G401 (cell line): ENCODE measurements around the gene OLR1. TPM values are rescaled to one million over a fixed set of nuclear protein-coding genes. Genes with fewer than 3 reads are reported as not detected.

Experiments
- DNase-seq: peaks from one replicate; pipeline ENCODE4 v3.0.0-alpha.2; 2015; ENCODE audit warnings: low spot score
- in situ Hi-C: cut with HindIII; loops from 2 replicates; pipeline ENCODE4 v1.10.0; 2016; ENCODE audit warnings: low sequenced_read_pairs, mixed read lengths
- total RNA-seq: library from RNA; depleted of rRNA; stranded (reverse); fragments of >200 nt; shearing (Covaris generic); gene quantifications from 2 replicates; pipeline ENCODE4 v1.2.3, GENCODE V29; 2014; rRNA removed

Gene OLR1
- total RNA-seq, 1 experiment from 2014 or later: 4.3 TPM

- in situ Hi-C loops: no loop called here
Observed at GRCh38 chr12:10115890-10116289, 56.0 kb downstream of the OLR1 start.

GRCh38 chr12:10115311-10115710 is 56.6 kb downstream of the OLR1 start:
- no peak for DNase-seq
- in situ Hi-C loops: no loop called here

More at GRCh38 chr12:10115890-10116289, 56.0 kb downstream of the OLR1 start:
- no peak for DNase-seq

GRCh38 chr12:10113920-10114319 is 58.0 kb downstream of the OLR1 start:
- in situ Hi-C loops: no loop called here
- no peak for DNase-seq

GRCh38 chr12:10113075-10113474 is 58.9 kb downstream of the OLR1 start:
- no peak for DNase-seq
- in situ Hi-C loops: no loop called here

GRCh38 chr12:10111451-10111850 is 60.5 kb downstream of the OLR1 start:
- in situ Hi-C loops: no loop called here
- DNase-seq: no peak

GRCh38 chr12:10110256-10110844 is 61.6 kb downstream of the OLR1 start:
- DNase-seq: no peak

More at GRCh38 chr12:10110256-10110844, 61.6 kb downstream of the OLR1 start:
- in situ Hi-C loops: no loop called here

Other genes starting within 250 kb of the OLR1 start
- gene CLEC2A, start 239.8 kb downstream of the OLR1 start, total RNA-seq: not detected in 2 replicates
- not detected in 2 replicates for gene CLEC12A, start 200.7 kb downstream of the OLR1 start, total RNA-seq
- gene CLEC1B, start 173.0 kb downstream of the OLR1 start, total RNA-seq: not detected in 2 replicates
- gene CLEC12B, start 161.5 kb downstream of the OLR1 start, total RNA-seq: not detected in 2 replicates
- not detected in 2 replicates for gene CLEC9A, start 141.4 kb downstream of the OLR1 start, total RNA-seq
- not detected in 2 replicates for gene CLEC1A, start 73.1 kb downstream of the OLR1 start, total RNA-seq
- gene CLEC7A, start 41.9 kb downstream of the OLR1 start, total RNA-seq: not detected in 2 replicates
- gene TMEM52B, start 6.9 kb upstream of the OLR1 start, total RNA-seq: 0.68 TPM in 1 of 2 replicates, not detected in the other
- 37.6 and 88.9 TPM in 2 replicates for gene GABARAPL1, start 40.7 kb upstream of the OLR1 start, total RNA-seq
- gene KLRD1, start 135.7 kb upstream of the OLR1 start, total RNA-seq: not detected in 2 replicates
- not detected in 2 replicates for gene KLRK1, start 217.9 kb upstream of the OLR1 start, total RNA-seq
- not detected in 2 replicates for gene KLRC4, start 237.6 kb upstream of the OLR1 start, total RNA-seq
- gene KLRC3, start 248.5 kb upstream of the OLR1 start, total RNA-seq: not detected in 2 replicates